ENCODE results near the gene PPP1R1C.

- no peak for TF ChIP-seq POLR2A (IDR thresholded peaks at IDR 0.05)
- TF ChIP-seq POLR2AphosphoS5 (IDR thresholded peaks at IDR 0.05), result no peak
- no peak for TF ChIP-seq CTCF (IDR thresholded peaks at IDR 0.05)
- no peak for TF ChIP-seq EP300 (IDR thresholded peaks at IDR 0.05)
These were observed 179.0 kb downstream of the PPP1R1C start for GRCh38 chr2:182164686-182165085.
